ENCODE data around the gene C2CD4A. TPM values are rescaled to one million over a fixed set of nuclear protein-coding genes. Genes with fewer than 3 reads are reported as not detected.

C2CD4A gene, protein sequence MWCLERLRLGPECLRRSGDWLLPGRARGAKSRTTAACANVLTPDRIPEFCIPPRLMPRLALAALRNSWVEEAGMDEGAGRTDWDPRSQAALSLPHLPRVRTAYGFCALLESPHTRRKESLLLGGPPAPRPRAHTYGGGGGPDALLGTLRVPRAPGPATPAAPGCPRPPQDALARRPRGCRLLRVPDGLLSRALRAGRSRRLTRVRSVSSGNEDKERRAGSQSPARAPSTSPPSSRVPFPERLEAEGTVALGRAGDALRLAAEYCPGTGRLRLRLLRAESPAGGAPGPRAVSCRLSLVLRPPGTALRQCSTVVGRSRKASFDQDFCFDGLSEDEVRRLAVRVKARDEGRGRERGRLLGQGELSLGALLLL
- total RNA-seq: under 1 TPM in 6 of 9 donors, not detected in 3; 0.07 to 0.67 (median 0.22) TPM
- polyA plus RNA-seq: under 1 TPM; 0.10 to 0.42 (median 0.24) TPM
- long read RNA-seq, donor 1: 0 reads
- long read RNA-seq, donor 2: 0 reads
- long read RNA-seq, donor 3: 0 reads
- long read RNA-seq, donor 4: 0 reads
- long read RNA-seq, donor 5: 0 reads
- long read RNA-seq, donor 6: 0 reads
- long read RNA-seq, donor 7: 0 reads
- long read RNA-seq, donor 8: 0 reads
- long read RNA-seq, donor 9: 0 reads
- long read RNA-seq, donor 10: 0 reads

GRCh38 chr15:62066663-62067447 lies at the start of gene C2CD4A:
Gene C2CD4A (plus strand): TSS chr15:62066977. CDS start chr15:62067614, 637 bp downstream.
- no peaks in the 10 kb centered on the region for H3K27me3 ChIP-seq
- TF ChIP-seq, protein P1, sequence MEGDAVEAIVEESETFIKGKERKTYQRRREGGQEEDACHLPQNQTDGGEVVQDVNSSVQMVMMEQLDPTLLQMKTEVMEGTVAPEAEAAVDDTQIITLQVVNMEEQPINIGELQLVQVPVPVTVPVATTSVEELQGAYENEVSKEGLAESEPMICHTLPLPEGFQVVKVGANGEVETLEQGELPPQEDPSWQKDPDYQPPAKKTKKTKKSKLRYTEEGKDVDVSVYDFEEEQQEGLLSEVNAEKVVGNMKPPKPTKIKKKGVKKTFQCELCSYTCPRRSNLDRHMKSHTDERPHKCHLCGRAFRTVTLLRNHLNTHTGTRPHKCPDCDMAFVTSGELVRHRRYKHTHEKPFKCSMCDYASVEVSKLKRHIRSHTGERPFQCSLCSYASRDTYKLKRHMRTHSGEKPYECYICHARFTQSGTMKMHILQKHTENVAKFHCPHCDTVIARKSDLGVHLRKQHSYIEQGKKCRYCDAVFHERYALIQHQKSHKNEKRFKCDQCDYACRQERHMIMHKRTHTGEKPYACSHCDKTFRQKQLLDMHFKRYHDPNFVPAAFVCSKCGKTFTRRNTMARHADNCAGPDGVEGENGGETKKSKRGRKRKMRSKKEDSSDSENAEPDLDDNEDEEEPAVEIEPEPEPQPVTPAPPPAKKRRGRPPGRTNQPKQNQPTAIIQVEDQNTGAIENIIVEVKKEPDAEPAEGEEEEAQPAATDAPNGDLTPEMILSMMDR (IDR thresholded peaks at IDR 0.05): peak in 2 of 6 experiments; percentile 35 to 40
- peak in 1 of 2 donors; percentile 16 for TF ChIP-seq POLR2A (IDR thresholded peaks at IDR 0.05)
- no peaks in the 10 kb centered on the region for H3K9me3 ChIP-seq (replicated peaks in 1 of 3)
- H3K4me3 ChIP-seq: peak within 1 kb of the TSS in 2 of 4 donors; percentile 13 to 66
- 2 to 7% (median 6%) methylated on average over 23 to 33 of the region's 33 CpGs for WGBS, 4 donors
- DNase-seq: peak; percentile 75 to 90 (median 81)
- no peaks in the 10 kb centered on the region for H3K36me3 ChIP-seq (replicated peaks in 1 of 2)
- peaks cover 0 to 24% of the 10 kb centered on the region in 2 donors for H3K4me1 ChIP-seq (replicated peaks in 1 of 2)
- intact Hi-C loops (cut with DNase I): loop anchor here in 1 of 2 donors (10.0 kb wide), 2 partner anchors 192 to 238 kb away; no protein-coding TSS in a partner anchor
- H3K27ac ChIP-seq: peak within 1 kb of the TSS in 2 of 5 donors; percentile 37 to 61

DNA sequence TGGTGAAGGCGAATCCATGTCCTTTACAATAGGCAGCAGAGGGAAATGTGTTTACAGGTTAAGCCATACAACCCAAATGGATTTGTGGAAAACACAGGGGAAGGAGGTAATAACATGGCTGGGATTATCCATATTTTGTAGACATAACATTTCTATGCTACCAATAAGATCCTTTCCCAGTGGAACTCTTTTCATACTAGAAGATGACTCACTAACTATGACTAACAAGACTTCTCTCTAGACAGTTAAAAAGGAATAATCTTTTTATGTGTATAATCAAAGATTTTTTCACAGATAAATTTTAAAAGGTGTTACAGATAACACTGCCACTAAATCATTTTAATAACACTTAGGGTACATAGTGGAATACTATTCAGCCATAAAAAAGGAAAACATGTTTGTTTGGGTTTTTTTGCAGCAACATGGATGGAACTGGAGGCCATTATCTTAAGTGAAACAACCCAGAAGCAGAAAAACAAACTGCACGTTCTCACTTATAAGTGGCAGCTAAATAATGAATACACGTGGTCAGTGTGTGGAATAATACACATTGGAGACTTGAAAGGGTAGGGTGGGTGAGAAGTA lies 46.1 kb upstream of the C2CD4A start:
- TF ChIP-seq, protein P1 (IDR thresholded peaks at IDR 0.05): no peak
- TF ChIP-seq POLR2A (IDR thresholded peaks at IDR 0.05): no peak
- DNase-seq: no peak
- Histone ChIP-seq H3K4me1 (replicated peaks in 1 of 2) (no peaks in the 10 kb centered on the region), H3K9me3 (replicated peaks in 1 of 3) (no peaks in the 10 kb centered on the region), H3K36me3 (replicated peaks in 1 of 2) (no peaks in the 10 kb centered on the region), H3K27me3 (no peaks in the 10 kb centered on the region), H3K27ac (no peak overlapping the region), H3K4me3 (no peak overlapping the region)
- intact Hi-C loops (cut with DNase I): no loop called here
- WGBS, 4 donors: 88 to 96% (median 95%) methylated on average over 3 of the region's 3 CpGs

DNA sequence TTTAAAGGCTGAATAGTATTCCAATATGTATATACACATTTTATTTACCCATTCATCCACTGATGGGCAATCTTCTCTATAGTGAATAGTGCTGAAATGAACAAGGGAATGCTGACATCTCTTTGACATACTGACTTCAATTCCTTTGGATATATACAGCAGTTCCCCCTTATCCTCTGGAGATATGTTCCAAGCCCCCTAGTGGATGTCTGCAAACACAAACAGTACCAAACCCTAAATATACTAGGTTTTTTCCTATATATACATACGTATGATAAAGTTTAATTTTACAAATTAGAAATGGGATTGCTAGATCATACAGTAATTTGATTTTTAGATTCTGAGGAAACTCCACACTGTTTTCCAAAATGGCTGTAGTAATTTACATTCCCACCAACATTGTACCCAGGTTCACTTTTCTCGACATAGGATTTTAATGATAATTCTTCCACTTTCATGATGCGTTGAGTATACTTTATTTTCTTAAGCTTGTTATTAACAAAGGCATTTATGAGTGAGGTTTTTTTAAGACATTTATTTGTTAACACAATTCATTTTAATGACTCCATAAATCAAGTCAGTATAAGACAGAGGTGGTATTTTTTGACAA lies 44.7 kb upstream of the C2CD4A start:
- TF ChIP-seq, protein P1 (IDR thresholded peaks at IDR 0.05): peak in 1 of 6 experiments; percentile 21
- TF ChIP-seq POLR2A (IDR thresholded peaks at IDR 0.05): no peak
- intact Hi-C loops (cut with DNase I): no loop called here
- DNase-seq: no peak

More for the DNA sequence above, 44.7 kb upstream of the C2CD4A start:
- Histone ChIP-seq H3K9me3 (replicated peaks in 1 of 3) (no peaks in the 10 kb centered on the region), H3K36me3 (replicated peaks in 1 of 2) (no peaks in the 10 kb centered on the region), H3K4me1 (replicated peaks in 1 of 2) (no peaks in the 10 kb centered on the region), H3K27ac (no peak overlapping the region), H3K4me3 (no peak overlapping the region), H3K27me3 (no peaks in the 10 kb centered on the region)
- 95 to 97% (median 97%) methylated on average over 3 of the region's 3 CpGs for WGBS, 4 donors

All from adrenal gland (tissue), 19 donors.